Stimulated activated naive B cell treated with anti-CD40 and anti-IgM and Interleukin-4, amounts not matched to agents 10 μg/mL and 1 μg/mL and 100 μg/mL, for 72 hours (primary cell): ENCODE data around the gene OTX1.
"Not testable (repeated sequence)": the region's sequence is repeated elsewhere in the genome, so short reads cannot be mapped to it uniquely, and the experiment has no call there.

Source experiments
- ATAC-seq, 2 donors: fragments of 150-1000 bp; cut with Tn5 transposase; replicated peaks; 2 replicates each; pipeline ENCODE4 v1.10.0; 2021; ENCODE audit warnings: moderate library complexity in 1 of 2
- DNase-seq: peaks from one replicate; pipeline ENCODE4 v3.0.0; 2021
- H3K27ac Mint-ChIP-seq: one replicate; pipeline ENCODE4 v1.8.0; 2022; ENCODE audit warnings: mild to moderate bottlenecking, mixed read lengths
- H3K27me3 Mint-ChIP-seq, 2 donors: one replicate each; pipeline ENCODE4 v1.8.0; 2022; ENCODE audit warnings: mixed read lengths in 2 of 2
- H3K36me3 Mint-ChIP-seq, 2 donors: one replicate each; pipeline ENCODE4 v1.8.0; 2022; ENCODE audit warnings: mixed read lengths in 2 of 2, mild to moderate bottlenecking in 1 of 2
- H3K4me1 Mint-ChIP-seq, 2 donors: one replicate each; pipeline ENCODE4 v1.8.0; 2022; ENCODE audit warnings: mixed read lengths in 2 of 2, mild to moderate bottlenecking in 1 of 2
- H3K4me3 Mint-ChIP-seq, 2 donors: one replicate each; pipeline ENCODE4 v1.8.0; 2022; ENCODE audit warnings: mild to moderate bottlenecking in 2 of 2, mixed read lengths in 2 of 2, moderate library complexity in 1 of 2
- H3K9me3 Mint-ChIP-seq, 2 donors: one replicate each; pipeline ENCODE4 v1.8.0; 2022; ENCODE audit warnings: mixed read lengths in 2 of 2, mild to moderate bottlenecking in 1 of 2

OTX1 gene

DNA sequence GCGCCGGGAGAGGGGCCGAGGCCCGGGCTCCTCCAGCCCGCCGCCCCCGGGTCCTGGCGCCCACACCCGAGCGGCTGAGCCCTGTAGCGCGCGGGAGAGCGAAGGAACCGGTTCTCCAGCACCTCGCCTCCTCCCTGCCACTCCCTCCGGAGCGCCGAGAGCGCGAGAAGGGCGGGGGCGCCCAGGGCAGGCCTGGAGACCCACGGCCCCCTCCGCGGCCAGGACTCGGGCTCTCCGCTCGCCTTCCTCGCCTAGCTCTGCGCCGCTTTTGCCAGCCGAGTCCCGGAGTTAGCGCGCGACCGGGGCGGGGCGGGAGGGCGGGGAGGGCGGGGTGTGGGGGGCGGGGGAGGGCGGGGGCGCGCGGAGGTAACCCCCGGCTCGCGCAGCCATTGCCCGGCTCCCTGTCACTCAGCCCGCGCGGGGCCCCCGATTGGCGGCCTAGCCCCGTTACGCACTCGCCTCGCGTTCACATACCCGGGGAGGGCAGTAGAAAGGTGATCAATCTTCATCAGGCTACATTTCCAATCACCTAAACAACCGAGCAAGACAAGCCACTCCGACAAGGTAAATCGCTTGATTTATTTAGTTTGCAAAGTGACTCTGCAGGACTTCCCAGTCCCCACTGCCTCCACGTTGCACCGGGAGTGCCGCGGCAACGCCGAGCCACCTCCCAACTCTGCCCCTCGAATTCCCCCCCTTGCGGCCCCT is at the start of gene OTX1:
Gene OTX1, plus strand, starts transcription at position 497 of the 708 bp plus-strand sequence. CDS start 2,161 bp downstream, outside the sequence.
- Mint-ChIP-seq H3K4me3 (peak within 1 kb of the TSS; percentile 86 to 88), H3K9me3 (no peaks in the 10 kb centered on the region), H3K36me3 (peaks cover 5 to 14% of the 10 kb centered on the region in 2 donors), H3K4me1 (peaks cover 51 to 79% of the 10 kb centered on the region in 2 donors), H3K27ac (peak within 1 kb of the TSS; percentile 72), H3K27me3 (peaks cover 74 to 90% of the 10 kb centered on the region in 2 donors)
- DNase-seq, result peak; percentile 64
- peak; percentile 82 to 85 for ATAC-seq

DNA sequence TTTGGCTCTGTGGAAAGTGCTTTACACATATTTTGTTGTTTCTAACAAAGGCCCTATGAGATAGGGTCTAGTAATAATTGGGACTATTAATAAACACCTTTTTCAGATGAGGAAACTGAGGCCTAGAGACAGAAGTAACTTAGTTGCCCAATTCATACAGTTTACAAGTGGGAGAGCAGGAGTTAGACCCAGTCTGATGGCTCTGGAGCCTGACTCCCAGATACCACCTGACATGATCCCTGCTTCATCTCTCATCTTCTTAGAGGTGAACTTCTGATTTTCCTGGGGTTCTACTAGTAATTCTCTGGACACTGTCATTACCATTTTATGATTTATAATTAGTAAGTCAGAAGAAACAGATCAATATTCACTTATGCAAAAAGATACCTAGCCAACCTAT is 49.1 kb upstream of the OTX1 start:
- H3K9me3 Mint-ChIP-seq, result peaks cover 0 to 1% of the 10 kb centered on the region in 2 donors
- no peak overlapping the region for H3K27ac Mint-ChIP-seq
- H3K4me3 Mint-ChIP-seq, result no peak overlapping the region
- H3K27me3 Mint-ChIP-seq, result no peaks in the 10 kb centered on the region
- ATAC-seq (no peak), DNase-seq (no peak)
- H3K4me1 Mint-ChIP-seq, result no peaks in the 10 kb centered on the region
- H3K36me3 Mint-ChIP-seq, result peaks cover 20 to 25% of the 10 kb centered on the region in 2 donors

DNA sequence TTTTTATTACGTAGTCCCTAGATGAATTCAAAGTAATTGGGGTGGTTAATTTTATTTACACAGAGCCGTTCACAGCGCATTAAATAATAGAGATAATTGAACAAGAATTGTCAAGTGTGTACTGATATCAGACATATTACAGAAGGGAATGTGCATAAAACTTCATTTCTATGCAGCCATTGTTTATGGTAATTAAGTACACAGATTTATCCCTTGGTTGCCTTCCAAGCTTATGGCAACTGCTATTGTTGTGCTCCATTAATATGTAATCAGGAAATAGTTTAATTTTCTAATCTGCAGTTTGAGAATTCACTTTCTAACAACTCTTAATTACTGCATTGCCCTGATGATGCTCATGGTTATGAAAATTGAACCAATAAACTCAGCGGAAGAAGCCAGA is 47.3 kb upstream of the OTX1 start:
- no peaks in the 10 kb centered on the region for H3K4me1 Mint-ChIP-seq
- DNase-seq, result no peak
- H3K4me3 Mint-ChIP-seq, result no peak overlapping the region
- H3K9me3 Mint-ChIP-seq, result peaks cover 0 to 1% of the 10 kb centered on the region in 2 donors
- H3K36me3 Mint-ChIP-seq, result peaks cover 14 to 17% of the 10 kb centered on the region in 2 donors
- no peak overlapping the region for H3K27ac Mint-ChIP-seq
- no peaks in the 10 kb centered on the region for H3K27me3 Mint-ChIP-seq
- no peak for ATAC-seq

DNA sequence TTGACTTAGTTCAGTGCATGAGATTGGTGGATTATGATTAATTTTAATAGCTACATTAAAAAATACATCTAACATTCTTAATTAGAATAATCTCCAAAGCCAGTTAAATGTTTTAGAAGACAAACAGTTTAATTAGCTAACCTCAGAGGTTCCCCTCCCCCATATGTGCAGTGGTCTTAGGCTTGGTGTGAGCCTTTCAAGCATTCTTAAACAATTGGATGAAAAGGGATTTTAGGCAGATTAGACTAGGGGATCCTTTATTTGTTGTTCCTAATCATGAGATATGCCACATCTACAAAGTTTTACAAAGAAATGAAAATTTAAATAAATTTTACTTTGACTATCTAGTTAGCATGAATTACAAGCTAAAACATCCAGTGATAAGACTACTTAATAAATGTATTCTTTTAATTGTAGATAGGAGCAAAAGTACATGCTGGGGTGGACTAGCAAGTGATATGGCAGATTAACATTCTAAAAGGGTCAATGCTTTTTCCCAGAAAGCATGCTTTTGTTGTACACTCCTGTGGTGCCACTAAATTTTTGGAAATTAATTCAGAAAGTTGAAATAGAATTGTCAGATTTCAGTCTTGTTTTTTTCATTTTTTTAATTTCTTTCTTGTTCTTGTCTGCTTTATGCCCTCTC is 42.7 kb upstream of the OTX1 start:
- no peak for ATAC-seq
- H3K27me3 Mint-ChIP-seq, result no peaks in the 10 kb centered on the region
- no peaks in the 10 kb centered on the region for H3K4me1 Mint-ChIP-seq
- DNase-seq, result no peak
- H3K36me3 Mint-ChIP-seq, result peaks cover 8% of the 10 kb centered on the region in 2 donors
- no peak overlapping the region for H3K27ac Mint-ChIP-seq
- H3K4me3 Mint-ChIP-seq, result no peak overlapping the region
- no peaks in the 10 kb centered on the region for H3K9me3 Mint-ChIP-seq

DNA sequence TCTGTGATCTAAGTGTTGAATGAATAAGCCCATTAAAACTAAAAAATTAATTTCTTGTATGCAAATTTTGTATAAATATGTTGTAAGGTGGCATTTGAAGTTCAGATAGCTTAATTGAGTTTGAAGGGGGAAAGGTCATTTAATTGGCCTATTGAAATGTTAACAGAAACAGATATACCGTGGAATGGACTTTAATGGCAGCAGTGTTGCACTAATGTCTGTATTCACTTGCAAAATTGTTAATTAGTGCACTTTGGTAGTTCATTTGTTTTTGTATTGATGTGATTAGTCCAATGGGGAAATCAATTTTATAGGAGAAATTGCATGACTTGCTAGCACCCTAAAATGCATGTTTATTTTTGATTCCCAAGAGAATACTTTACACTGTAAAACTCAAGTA is 41.8 kb upstream of the OTX1 start:
- H3K4me1 Mint-ChIP-seq, result no peaks in the 10 kb centered on the region
- H3K36me3 Mint-ChIP-seq, result peaks cover 13 to 15% of the 10 kb centered on the region in 2 donors
- DNase-seq, result no peak
- no peak for ATAC-seq
- no peaks in the 10 kb centered on the region for H3K27me3 Mint-ChIP-seq
- no peak overlapping the region for H3K27ac Mint-ChIP-seq
- no peaks in the 10 kb centered on the region for H3K9me3 Mint-ChIP-seq
- H3K4me3 Mint-ChIP-seq, result no peak overlapping the region

DNA sequence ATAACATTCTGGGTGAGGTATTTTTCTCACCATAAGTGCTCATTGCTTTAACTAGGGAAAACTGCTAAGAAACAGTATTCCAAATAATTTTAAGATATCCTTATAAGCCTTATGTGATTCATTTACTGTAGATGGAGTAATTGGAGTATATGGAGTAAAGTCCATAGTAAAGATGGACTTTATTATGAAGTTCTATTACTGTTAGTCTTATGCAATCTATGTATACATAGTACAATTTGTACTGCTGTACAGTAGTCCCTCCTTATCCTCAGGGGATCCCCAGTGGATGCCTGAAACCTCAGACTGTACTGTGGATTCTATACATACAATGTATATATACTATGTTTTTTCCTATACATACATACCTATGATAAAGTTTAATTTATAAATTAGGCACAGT is 41.1 kb upstream of the OTX1 start:
- H3K27ac Mint-ChIP-seq, result no peak overlapping the region
- H3K4me1 Mint-ChIP-seq, result no peaks in the 10 kb centered on the region
- no peak for ATAC-seq
- DNase-seq, result no peak
- no peaks in the 10 kb centered on the region for H3K9me3 Mint-ChIP-seq
- no peak overlapping the region for H3K4me3 Mint-ChIP-seq
- peaks cover 10 to 11% of the 10 kb centered on the region in 2 donors for H3K36me3 Mint-ChIP-seq
- no peaks in the 10 kb centered on the region for H3K27me3 Mint-ChIP-seq

DNA sequence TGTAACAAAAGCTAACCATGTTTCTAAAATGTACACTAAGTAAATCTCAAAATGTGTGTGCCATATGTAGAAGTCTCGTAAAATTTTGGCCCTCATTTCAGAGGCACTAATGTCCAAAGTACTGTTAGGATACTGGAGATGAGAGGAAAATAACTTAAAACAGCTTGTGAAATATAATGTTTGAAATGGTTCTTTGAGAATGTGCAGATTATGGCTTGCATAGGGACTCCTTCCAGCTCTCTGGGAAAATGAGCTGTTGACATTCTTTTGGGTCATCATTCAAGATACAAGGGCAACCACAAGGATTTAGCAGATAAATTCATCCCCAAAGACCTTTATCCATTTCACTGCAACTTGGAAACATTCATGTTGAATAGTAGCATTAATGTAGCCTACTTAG is 38.1 kb upstream of the OTX1 start:
- ATAC-seq, result no peak
- Mint-ChIP-seq H3K4me1 (no peaks in the 10 kb centered on the region), H3K4me3 (no peak overlapping the region), H3K9me3 (no peaks in the 10 kb centered on the region), H3K36me3 (peaks cover 15 to 18% of the 10 kb centered on the region in 2 donors), H3K27me3 (no peaks in the 10 kb centered on the region), H3K27ac (no peak overlapping the region)
- DNase-seq, result no peak

DNA sequence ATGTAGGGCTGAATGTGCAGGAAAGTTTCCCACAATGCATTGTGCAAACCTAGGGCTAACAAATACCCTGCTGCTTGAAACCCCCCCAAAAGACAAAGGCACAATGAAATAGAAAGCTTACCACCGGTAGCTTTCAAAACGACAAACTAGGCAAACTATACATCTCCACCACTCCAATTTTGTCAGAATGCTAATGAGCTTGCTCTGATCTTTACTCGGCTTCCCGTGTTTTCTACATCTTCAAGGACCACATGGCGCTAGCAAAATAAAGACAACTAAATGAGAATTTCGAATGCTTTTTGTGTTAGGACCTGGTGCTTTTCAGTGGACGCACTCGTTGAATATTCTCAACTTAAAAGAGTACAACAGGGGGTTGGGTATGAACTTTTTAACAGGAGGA is 37.2 kb upstream of the OTX1 start:
- Mint-ChIP-seq H3K36me3 (peaks cover 15 to 18% of the 10 kb centered on the region in 2 donors), H3K9me3 (no peaks in the 10 kb centered on the region), H3K27ac (no peak overlapping the region), H3K4me1 (no peaks in the 10 kb centered on the region), H3K4me3 (no peak overlapping the region), H3K27me3 (no peaks in the 10 kb centered on the region)
- no peak for DNase-seq
- ATAC-seq, result no peak

DNA sequence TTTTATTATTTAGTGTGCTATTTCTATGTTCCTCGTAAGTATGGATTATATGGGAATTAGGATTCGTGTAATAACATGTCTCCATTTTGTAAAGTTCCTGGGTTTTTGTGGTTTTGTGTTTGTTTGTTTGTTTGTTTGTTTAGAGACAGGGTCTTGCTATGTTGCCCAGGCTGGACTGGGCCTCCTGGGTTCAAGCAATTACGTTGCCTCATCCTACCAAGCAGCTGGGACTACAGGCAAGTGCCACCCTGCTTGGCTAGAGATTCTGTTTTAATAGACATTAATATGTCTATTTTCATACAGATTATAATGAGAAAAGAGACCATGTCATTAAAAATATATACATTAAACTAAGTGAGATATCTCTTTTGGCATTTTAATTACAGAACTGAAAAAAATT is 35.2 kb upstream of the OTX1 start:
- no peak for ATAC-seq
- no peaks in the 10 kb centered on the region for H3K27me3 Mint-ChIP-seq
- DNase-seq, result no peak
- H3K9me3 Mint-ChIP-seq, result no peaks in the 10 kb centered on the region
- H3K27ac Mint-ChIP-seq, result no peak overlapping the region
- H3K4me3 Mint-ChIP-seq, result no peak overlapping the region
- no peaks in the 10 kb centered on the region for H3K4me1 Mint-ChIP-seq
- H3K36me3 Mint-ChIP-seq, result peaks cover 15 to 18% of the 10 kb centered on the region in 2 donors

DNA sequence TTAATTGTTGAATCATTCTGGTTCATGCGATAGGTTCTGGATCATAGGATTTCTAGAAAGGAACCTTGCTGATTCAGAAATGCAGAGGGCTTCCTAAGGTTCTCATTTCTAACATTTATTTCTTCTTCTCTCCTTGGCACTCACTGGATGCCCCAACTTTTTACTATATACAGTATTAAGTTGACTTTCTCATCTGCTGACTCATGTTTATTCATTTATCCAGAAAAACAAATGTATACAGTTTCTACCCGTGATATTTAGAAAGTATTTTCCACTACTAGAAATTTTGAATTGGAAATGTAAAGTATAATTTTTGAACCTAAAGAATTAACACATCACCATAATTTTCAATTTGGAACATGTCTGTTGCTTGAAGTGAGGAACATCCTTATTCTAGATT is 32.2 kb upstream of the OTX1 start:
- Mint-ChIP-seq H3K4me1 (no peaks in the 10 kb centered on the region), H3K27me3 (no peaks in the 10 kb centered on the region), H3K27ac (no peak overlapping the region), H3K4me3 (no peak overlapping the region), H3K36me3 (peaks cover 14 to 23% of the 10 kb centered on the region in 2 donors), H3K9me3 (no peaks in the 10 kb centered on the region)
- DNase-seq (no peak), ATAC-seq (no peak)

DNA sequence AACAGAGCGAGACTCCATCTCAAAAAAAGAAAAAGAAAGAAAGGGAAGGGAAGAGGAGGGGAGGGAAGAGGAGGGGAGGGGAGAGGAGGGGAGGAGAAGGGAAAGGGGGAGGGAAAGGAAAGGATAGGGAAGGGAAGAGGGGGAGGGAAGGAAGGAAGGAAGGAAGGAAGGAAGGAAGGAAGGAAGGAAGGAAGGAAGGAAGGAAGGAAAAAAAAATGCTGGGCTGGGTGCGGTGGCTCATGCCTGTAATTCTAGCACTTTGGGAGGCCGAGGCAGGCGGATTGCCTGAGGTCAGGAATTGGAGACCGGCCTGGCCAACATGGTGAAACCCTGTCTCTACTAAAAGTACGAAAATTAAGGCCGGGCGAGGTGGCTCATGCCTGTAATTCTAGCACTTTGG is 30.9 kb upstream of the OTX1 start:
- DNase-seq, H3K4me1 Mint-ChIP-seq, H3K9me3 Mint-ChIP-seq, H3K4me3 Mint-ChIP-seq, H3K27me3 Mint-ChIP-seq, ATAC-seq: not testable (repeated sequence)
- peaks cover 12 to 22% of the 10 kb centered on the region in 2 donors for H3K36me3 Mint-ChIP-seq
- H3K27ac Mint-ChIP-seq, result peak overlapping the region; percentile 62

DNA sequence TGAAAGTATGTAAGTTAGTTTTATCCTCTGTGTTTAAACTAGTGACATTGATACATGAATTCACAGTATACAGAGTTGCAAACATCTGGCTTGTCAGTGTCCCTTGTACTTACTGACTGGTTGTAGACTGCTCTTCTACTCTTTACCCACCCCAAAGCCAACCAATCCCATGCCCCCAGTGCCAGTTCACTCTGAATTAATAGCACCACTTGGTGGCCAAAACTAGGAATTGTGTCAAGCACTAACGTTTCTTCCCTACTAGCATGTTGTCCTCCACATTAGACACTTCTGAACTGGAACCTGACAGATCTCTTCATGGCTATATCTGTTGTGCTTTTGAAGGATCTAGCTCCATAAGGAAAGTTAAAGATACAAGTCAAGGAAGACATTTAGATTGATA is 27.2 kb upstream of the OTX1 start:
- ATAC-seq (peak; percentile 45), DNase-seq (no peak)
- H3K36me3 Mint-ChIP-seq, result peaks cover 9 to 22% of the 10 kb centered on the region in 2 donors
- no peaks in the 10 kb centered on the region for H3K27me3 Mint-ChIP-seq
- H3K4me3 Mint-ChIP-seq, result no peak overlapping the region
- H3K27ac Mint-ChIP-seq, result no peak overlapping the region
- H3K9me3 Mint-ChIP-seq, result no peaks in the 10 kb centered on the region
- H3K4me1 Mint-ChIP-seq, result no peaks in the 10 kb centered on the region

DNA sequence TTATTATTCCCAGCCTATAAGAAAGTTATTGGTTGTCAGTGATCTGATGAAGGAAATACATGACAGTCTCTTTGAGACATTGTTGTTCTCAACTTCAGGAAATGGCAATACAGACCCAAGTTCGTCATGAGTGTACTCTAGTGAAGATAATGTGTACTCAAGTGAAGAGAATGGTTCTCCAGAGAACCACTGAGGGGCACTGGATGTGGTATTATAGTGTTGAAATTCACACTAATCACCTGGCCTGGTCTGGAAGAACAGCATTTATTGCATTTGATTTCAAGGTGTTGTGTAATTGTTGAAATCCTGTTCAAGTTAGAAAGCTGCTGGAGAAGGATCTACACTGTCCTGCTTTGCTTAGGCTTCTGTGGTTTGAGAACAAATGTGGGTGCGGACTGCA is 23.4 kb upstream of the OTX1 start:
- Mint-ChIP-seq H3K9me3 (no peaks in the 10 kb centered on the region), H3K27ac (no peak overlapping the region)

DNA sequence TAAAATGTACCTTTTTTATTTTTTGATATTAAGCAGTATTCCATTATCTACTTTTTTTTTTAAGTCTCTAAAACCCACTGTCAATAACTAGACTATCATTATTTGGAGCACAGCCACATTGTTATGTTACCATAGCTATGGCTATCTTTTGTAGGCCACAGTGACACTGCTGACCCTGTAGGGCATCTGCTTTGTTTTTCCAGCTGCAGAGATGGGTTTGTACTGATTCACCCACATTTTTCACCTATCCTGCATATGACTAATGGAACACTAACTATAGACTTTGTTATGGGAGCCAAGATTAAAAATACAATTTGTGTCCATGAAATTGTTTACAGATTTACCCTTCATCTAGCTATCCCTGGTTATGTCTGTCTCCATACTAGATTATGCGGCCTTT is 21.6 kb upstream of the OTX1 start:
- Mint-ChIP-seq H3K27me3 (no peaks in the 10 kb centered on the region), H3K4me3 (no peak overlapping the region), H3K27ac (no peak overlapping the region), H3K9me3 (no peaks in the 10 kb centered on the region), H3K36me3 (peaks cover 4 to 15% of the 10 kb centered on the region in 2 donors), H3K4me1 (no peaks in the 10 kb centered on the region)
- ATAC-seq (no peak), DNase-seq (no peak)

More for the DNA sequence above, 23.4 kb upstream of the OTX1 start:
- ATAC-seq (no peak), DNase-seq (no peak)
- Mint-ChIP-seq H3K36me3 (peaks cover 6 to 23% of the 10 kb centered on the region in 2 donors), H3K27me3 (no peaks in the 10 kb centered on the region), H3K4me3 (no peak overlapping the region), H3K4me1 (no peaks in the 10 kb centered on the region)

DNA sequence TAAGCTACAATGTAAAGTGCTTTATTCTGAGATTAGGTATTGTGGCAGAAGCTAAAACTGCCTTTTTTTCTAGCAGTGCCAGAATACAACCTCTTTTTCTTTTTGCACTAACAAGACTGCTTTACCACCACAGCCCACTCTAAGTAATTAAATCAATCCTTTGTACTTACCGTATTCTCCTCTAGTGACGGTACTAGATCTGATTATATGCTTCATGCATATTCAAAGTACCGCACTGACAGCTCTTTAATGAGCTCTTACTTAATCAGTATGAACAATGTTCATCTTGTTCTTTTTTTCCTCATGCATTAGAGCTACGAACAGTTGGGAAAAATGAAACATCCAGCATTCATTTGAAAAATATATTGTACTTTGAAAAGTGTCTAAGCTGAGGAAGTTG is 16.1 kb upstream of the OTX1 start:
- H3K27ac Mint-ChIP-seq, result no peak overlapping the region
- ATAC-seq, result no peak
- H3K4me1 Mint-ChIP-seq, result no peaks in the 10 kb centered on the region
- no peak for DNase-seq
- H3K27me3 Mint-ChIP-seq, result no peaks in the 10 kb centered on the region
- no peak overlapping the region for H3K4me3 Mint-ChIP-seq
- no peaks in the 10 kb centered on the region for H3K9me3 Mint-ChIP-seq
- H3K36me3 Mint-ChIP-seq, result peaks cover 6 to 9% of the 10 kb centered on the region in 2 donors
